ENCODE results near the gene LGMN.

LGMN gene

DNA sequence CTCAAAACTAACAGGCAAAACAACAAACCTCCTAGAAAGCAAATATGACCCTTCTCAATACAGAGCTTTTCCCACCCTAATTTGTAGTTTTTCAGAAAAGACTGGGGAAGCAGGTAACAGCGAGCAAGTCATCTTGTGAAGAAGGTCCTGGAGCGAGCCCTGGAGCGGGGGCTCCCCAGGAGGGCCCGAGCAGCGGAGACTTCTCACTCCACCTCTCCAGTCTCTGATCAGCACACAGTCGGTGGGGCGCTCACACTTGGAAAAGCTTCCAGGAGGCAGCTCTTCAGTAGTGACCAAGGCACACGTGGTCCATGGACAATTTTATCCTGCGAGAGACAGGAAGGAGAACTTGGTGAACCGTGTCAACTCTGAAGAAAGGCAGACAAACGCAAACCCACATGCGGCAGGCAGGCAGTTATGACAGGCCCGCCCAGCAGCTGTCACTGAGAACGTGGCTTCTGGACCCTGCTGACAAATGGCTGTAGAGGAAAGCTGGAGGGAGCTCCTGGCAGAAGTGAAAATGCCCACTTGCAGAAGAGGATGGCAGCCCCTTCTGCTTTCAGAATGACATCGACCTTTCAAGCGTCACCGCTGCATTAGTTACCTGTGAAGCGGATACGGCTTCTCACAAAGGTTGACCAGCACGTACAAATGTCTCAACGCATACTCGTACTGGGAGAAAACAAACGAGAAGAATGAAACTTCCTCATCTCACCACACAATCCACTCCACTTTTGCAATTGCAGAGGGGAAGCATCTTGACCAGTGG is 44.2 kb downstream of the LGMN start:
- H3K4me3 ChIP-seq (ENCODE audit: low read length) = no peak overlapping the region
- TF ChIP-seq, protein P1, sequence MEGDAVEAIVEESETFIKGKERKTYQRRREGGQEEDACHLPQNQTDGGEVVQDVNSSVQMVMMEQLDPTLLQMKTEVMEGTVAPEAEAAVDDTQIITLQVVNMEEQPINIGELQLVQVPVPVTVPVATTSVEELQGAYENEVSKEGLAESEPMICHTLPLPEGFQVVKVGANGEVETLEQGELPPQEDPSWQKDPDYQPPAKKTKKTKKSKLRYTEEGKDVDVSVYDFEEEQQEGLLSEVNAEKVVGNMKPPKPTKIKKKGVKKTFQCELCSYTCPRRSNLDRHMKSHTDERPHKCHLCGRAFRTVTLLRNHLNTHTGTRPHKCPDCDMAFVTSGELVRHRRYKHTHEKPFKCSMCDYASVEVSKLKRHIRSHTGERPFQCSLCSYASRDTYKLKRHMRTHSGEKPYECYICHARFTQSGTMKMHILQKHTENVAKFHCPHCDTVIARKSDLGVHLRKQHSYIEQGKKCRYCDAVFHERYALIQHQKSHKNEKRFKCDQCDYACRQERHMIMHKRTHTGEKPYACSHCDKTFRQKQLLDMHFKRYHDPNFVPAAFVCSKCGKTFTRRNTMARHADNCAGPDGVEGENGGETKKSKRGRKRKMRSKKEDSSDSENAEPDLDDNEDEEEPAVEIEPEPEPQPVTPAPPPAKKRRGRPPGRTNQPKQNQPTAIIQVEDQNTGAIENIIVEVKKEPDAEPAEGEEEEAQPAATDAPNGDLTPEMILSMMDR (conservative IDR thresholded peaks at IDR 0.05; ENCODE audit: low read depth, low read length) = no peak
- no peak for DNase-seq (ENCODE audit: low read depth)

DNA sequence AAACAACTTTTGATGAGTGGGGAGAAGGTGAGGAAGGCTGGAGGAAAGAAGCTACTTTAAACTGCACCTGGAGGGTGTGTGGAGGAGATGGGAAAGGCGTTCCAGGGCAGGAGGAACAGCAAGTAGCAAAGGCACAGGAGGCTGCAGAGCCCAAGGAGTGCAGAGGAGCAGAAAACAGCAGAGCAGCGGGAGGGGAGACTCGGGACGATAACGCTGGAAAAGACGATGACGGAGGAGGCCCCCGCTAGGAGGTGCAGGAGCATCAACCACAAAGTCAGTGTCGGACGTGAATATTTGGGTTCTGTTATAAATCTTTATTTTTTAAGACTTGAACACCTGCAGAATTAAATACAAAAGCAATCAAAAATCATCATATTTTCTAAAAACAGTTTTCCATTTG is 44.9 kb downstream of the LGMN start:
- no peak overlapping the region for H3K4me3 ChIP-seq (ENCODE audit: low read length)
- TF ChIP-seq, protein P1 (conservative IDR thresholded peaks at IDR 0.05; ENCODE audit: low read depth, low read length) = no peak
- no peak for DNase-seq (ENCODE audit: low read depth)

GRCh38 chr14:92702441-92702918 is 45.9 kb downstream of the LGMN start:
- TF ChIP-seq, protein P1 (conservative IDR thresholded peaks at IDR 0.05; ENCODE audit: low read depth, low read length) = no peak
- DNase-seq (ENCODE audit: low read depth) = no peak
- H3K4me3 ChIP-seq (ENCODE audit: low read length) = no peak overlapping the region

- TF ChIP-seq, protein P1 (conservative IDR thresholded peaks at IDR 0.05; ENCODE audit: low read depth, low read length) = no peak
- H3K4me3 ChIP-seq (ENCODE audit: low read length) = no peak overlapping the region
- DNase-seq (ENCODE audit: low read depth) = no peak
These were observed 46.6 kb downstream of the LGMN start for GRCh38 chr14:92701826-92702225.

DNA sequence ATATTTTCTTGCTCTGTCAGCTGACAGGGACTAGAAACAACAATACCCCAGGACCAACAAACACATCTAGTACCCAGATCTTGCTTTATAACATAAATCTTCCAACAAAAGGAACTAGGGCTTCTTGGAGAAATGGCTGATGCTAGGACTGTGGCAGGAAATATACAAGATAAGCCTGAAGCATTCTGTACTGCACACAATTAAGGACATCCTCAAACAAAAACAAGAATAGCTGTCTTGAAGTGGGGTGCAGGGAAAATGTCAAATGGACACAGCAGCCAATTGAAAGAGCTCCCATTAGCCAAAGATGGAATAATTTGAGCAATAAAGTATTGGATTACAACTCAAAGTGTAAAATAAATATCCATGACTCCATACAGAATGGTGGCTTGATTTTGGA is 50.0 kb downstream of the LGMN start:
- no peak for DNase-seq (ENCODE audit: low read depth)
- TF ChIP-seq, protein P1 (conservative IDR thresholded peaks at IDR 0.05; ENCODE audit: low read depth, low read length) = no peak
- H3K4me3 ChIP-seq (ENCODE audit: low read length) = no peak overlapping the region

- no peak overlapping the region for H3K4me3 ChIP-seq (ENCODE audit: low read length)
- no peak for DNase-seq (ENCODE audit: low read depth)
- TF ChIP-seq, protein P1 (conservative IDR thresholded peaks at IDR 0.05; ENCODE audit: low read depth, low read length) = no peak
These were observed 52.1 kb downstream of the LGMN start for GRCh38 chr14:92696366-92696765.

DNA sequence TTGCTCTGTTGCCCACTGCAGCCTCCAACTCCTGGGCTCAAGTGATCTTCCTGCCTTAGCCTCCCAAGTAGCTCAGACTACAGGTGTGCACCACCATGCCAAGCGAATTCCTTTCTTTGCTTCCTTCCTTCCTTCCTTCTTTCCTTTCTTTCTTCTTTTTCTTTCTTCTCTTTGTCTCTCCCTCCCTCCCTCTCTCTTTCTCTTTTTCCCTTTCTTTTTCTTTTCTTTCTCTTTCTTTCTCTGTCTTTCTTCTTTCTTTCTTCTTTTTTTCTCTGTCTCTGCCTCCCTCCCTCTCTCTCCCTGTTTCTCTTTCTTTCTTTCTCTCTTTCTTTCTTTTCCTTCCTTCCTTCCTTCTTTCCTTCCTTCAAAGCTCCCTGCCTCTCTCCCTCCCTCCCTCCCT is 52.9 kb downstream of the LGMN start:
- TF ChIP-seq, protein P1 (conservative IDR thresholded peaks at IDR 0.05; ENCODE audit: low read depth, low read length) = no peak
- no peak overlapping the region for H3K4me3 ChIP-seq (ENCODE audit: low read length)
- DNase-seq (ENCODE audit: low read depth) = no peak
